Trophoblast cell (in vitro differentiated cells and primary cell): Measurements from ENCODE around the gene GHR.

Experiments
- DNase-seq, 2 donors: peaks; one replicate each; pipeline ENCODE4 v3.0.0-alpha.2; 2016
- H2AFZ ChIP-seq: 2 replicates; pipeline ENCODE4 v1.6.1; 2013; ENCODE audit warnings: low read length, moderate library complexity, mild to moderate bottlenecking; ENCODE audit not compliant: insufficient read depth, poor library complexity
- H2AK5ac ChIP-seq: 2 replicates; pipeline ENCODE4 v1.6.1; 2013; ENCODE audit warnings: mild to moderate bottlenecking, low read length
- H2BK120ac ChIP-seq: 2 replicates; pipeline ENCODE4 v1.6.1; 2013; ENCODE audit warnings: low read length, mild to moderate bottlenecking, moderate library complexity; ENCODE audit not compliant: insufficient read depth, poor library complexity
- H2BK12ac ChIP-seq: 2 replicates; pipeline ENCODE4 v1.6.1; 2013; ENCODE audit warnings: mild to moderate bottlenecking, low read length, moderate library complexity
- H2BK5ac ChIP-seq: 2 replicates; pipeline ENCODE4 v1.6.1; 2013; ENCODE audit warnings: low read length, low read depth, moderate library complexity, mild to moderate bottlenecking; ENCODE audit not compliant: poor library complexity
- H3K14ac ChIP-seq: 2 replicates; pipeline ENCODE4 v1.6.1; 2013; ENCODE audit warnings: mild to moderate bottlenecking, low read length
- H3K18ac ChIP-seq: 2 replicates; pipeline ENCODE4 v1.6.1; 2013; ENCODE audit warnings: mild to moderate bottlenecking, low read length
- H3K23ac ChIP-seq: 2 replicates; pipeline ENCODE4 v1.6.1; 2013; ENCODE audit warnings: low read length
- H3K27ac ChIP-seq: 2 replicates; pipeline ENCODE4 v1.5.1; 2013; ENCODE audit warnings: low read depth, mild to moderate bottlenecking, inconsistent platforms, low read length, moderate library complexity
- H3K27me3 ChIP-seq: 2 replicates; pipeline ENCODE4 v1.6.1; 2013; ENCODE audit warnings: inconsistent platforms, mild to moderate bottlenecking, low read length, moderate library complexity; ENCODE audit not compliant: insufficient read depth
- H3K36me3 ChIP-seq, 2 experiments: 1 replicate in 1 of 2; 2 replicates in 1 of 2; pipeline ENCODE4 v1.6.1; 2013; ENCODE audit warnings: low read length in 2 of 2, mild to moderate bottlenecking in 2 of 2, moderate library complexity in 1 of 2; ENCODE audit not compliant: insufficient read depth in 2 of 2, control insufficient read depth in 1 of 2
- H3K4ac ChIP-seq: 2 replicates; pipeline ENCODE4 v1.6.1; 2013; ENCODE audit warnings: low read depth, mild to moderate bottlenecking, low read length, moderate library complexity
- H3K4me1 ChIP-seq, 2 experiments: 1 replicate in 1 of 2; 2 replicates in 1 of 2; pipeline ENCODE4 v1.6.1; 2013; ENCODE audit warnings: low read length in 2 of 2, mild to moderate bottlenecking in 2 of 2, moderate library complexity in 1 of 2; ENCODE audit not compliant: insufficient read depth in 2 of 2, control insufficient read depth in 1 of 2
- H3K4me2 ChIP-seq: 2 replicates; pipeline ENCODE4 v1.6.1; 2013; ENCODE audit warnings: inconsistent platforms, mild to moderate bottlenecking, low read length, moderate library complexity
- H3K4me3 ChIP-seq: 2 replicates; pipeline ENCODE4 v1.5.1; 2013; ENCODE audit warnings: mild to moderate bottlenecking, low read depth, low read length, inconsistent platforms
- H3K79me1 ChIP-seq: one replicate; pipeline ENCODE4 v1.6.1; 2013; ENCODE audit warnings: low read length
- H3K79me2 ChIP-seq: 2 replicates; pipeline ENCODE4 v1.6.1; 2013; ENCODE audit warnings: low read length, mild to moderate bottlenecking; ENCODE audit not compliant: control insufficient read depth, insufficient read depth, poor library complexity
- H3K9ac ChIP-seq: 2 replicates; pipeline ENCODE4 v1.6.1; 2013; ENCODE audit warnings: mild to moderate bottlenecking, low read length
- H3K9me3 ChIP-seq: 2 replicates; pipeline ENCODE4 v1.6.1; 2013; ENCODE audit warnings: low read depth, mild to moderate bottlenecking, control low read depth, inconsistent platforms, low read length; ENCODE audit not compliant: insufficient read depth
- H4K12ac ChIP-seq: 2 replicates; pipeline ENCODE4 v1.6.1; 2013; ENCODE audit warnings: low read depth, mild to moderate bottlenecking, low read length, moderate library complexity
- H4K8ac ChIP-seq: 2 replicates; pipeline ENCODE4 v1.6.1; 2013; ENCODE audit warnings: low read depth, mild to moderate bottlenecking, low read length, moderate library complexity
- H4K91ac ChIP-seq: one replicate; pipeline ENCODE4 v1.6.1; 2013; ENCODE audit warnings: low read depth, mild to moderate bottlenecking, low read length, moderate library complexity
- WGBS: extraction: QIAGEN DNeasy Blood & Tissue Kit; methylation state at CpG from one replicate; pipeline ENCODE4 v1.1.7; 2013; ENCODE audit warnings: missing lambda C conversion rate; ENCODE audit not compliant: insufficient read length, insufficient coverage; ENCODE audit errors: extremely low coverage; 5-methylcytosine and 5-hydroxymethylcytosine counted together

The GHR gene

GRCh38 chr5:42631241-42631640, 208.0 kb downstream of the GHR start:
- H3K14ac ChIP-seq = no peak overlapping the region
- H3K27me3 ChIP-seq = no peaks in the 10 kb centered on the region
- H3K18ac ChIP-seq = no peak overlapping the region
- peaks cover 3% of the 10 kb centered on the region for H3K9me3 ChIP-seq
- H3K4ac ChIP-seq = no peak overlapping the region
- no peak overlapping the region for H4K8ac ChIP-seq
- no peak overlapping the region for H3K23ac ChIP-seq
- no peak overlapping the region for H2BK120ac ChIP-seq
- no peak overlapping the region for H3K9ac ChIP-seq
- no peak overlapping the region for H2BK12ac ChIP-seq
- DNase-seq = peak; percentile 63 to 82
- H4K12ac ChIP-seq = no peak overlapping the region
- no peak overlapping the region for H3K27ac ChIP-seq
- peaks cover 7 to 11% of the 10 kb centered on the region in 2 experiments for H3K4me1 ChIP-seq
- no peaks in the 10 kb centered on the region for H3K36me3 ChIP-seq
- no peak overlapping the region for H4K91ac ChIP-seq
- H3K79me1 ChIP-seq = peaks cover 2% of the 10 kb centered on the region
- H2AK5ac ChIP-seq = no peak overlapping the region
- WGBS = no CpG with 5 or more reads among the region's 5 CpGs
- no peak overlapping the region for H2BK5ac ChIP-seq
- no peak overlapping the region for H3K4me3 ChIP-seq
- H2AFZ ChIP-seq = no peak overlapping the region
- no peak overlapping the region for H3K4me2 ChIP-seq
- H3K79me2 ChIP-seq = no peaks in the 10 kb centered on the region

GRCh38 chr5:42632354-42632900, 209.2 kb downstream of the GHR start:
- Histone ChIP-seq H3K27ac (no peak overlapping the region), H4K91ac (no peak overlapping the region), H2BK12ac (no peak overlapping the region), H3K79me1 (peaks cover 2% of the 10 kb centered on the region), H3K18ac (no peak overlapping the region), H4K8ac (no peak overlapping the region), H3K4me2 (no peak overlapping the region), H3K79me2 (no peaks in the 10 kb centered on the region), H4K12ac (no peak overlapping the region), H3K9me3 (peaks cover 2% of the 10 kb centered on the region), H3K4me1 (peaks cover 7 to 11% of the 10 kb centered on the region in 2 experiments), H3K4me3 (no peak overlapping the region), H2AFZ (no peak overlapping the region), H3K36me3 (no peaks in the 10 kb centered on the region), H3K23ac (no peak overlapping the region), H3K27me3 (no peaks in the 10 kb centered on the region), H2AK5ac (no peak overlapping the region), H3K14ac (no peak overlapping the region), H2BK5ac (no peak overlapping the region), H3K9ac (no peak overlapping the region), H2BK120ac (no peak overlapping the region), H3K4ac (no peak overlapping the region)
- no CpG with 5 or more reads among the region's 1 CpG for WGBS
- DNase-seq = peak in 1 of 2 donors; percentile 11

- no peaks in the 10 kb centered on the region for H3K79me2 ChIP-seq
- no peak overlapping the region for H4K8ac ChIP-seq
- H3K79me1 ChIP-seq = peaks cover 2% of the 10 kb centered on the region
- H3K27ac ChIP-seq = no peak overlapping the region
- no peak overlapping the region for H2BK5ac ChIP-seq
- no CpG with 5 or more reads among the region's 4 CpGs for WGBS
- H3K18ac ChIP-seq = no peak overlapping the region
- no peak overlapping the region for H3K9ac ChIP-seq
- no peak overlapping the region for H4K12ac ChIP-seq
- H2AFZ ChIP-seq = no peak overlapping the region
- H3K4ac ChIP-seq = no peak overlapping the region
- H3K4me1 ChIP-seq = peaks cover 5 to 11% of the 10 kb centered on the region in 2 experiments
- H2AK5ac ChIP-seq = no peak overlapping the region
- H2BK120ac ChIP-seq = no peak overlapping the region
- no peak overlapping the region for H2BK12ac ChIP-seq
- no peaks in the 10 kb centered on the region for H3K9me3 ChIP-seq
- DNase-seq = no peak
- no peak overlapping the region for H3K4me2 ChIP-seq
- no peaks in the 10 kb centered on the region for H3K36me3 ChIP-seq
- H3K4me3 ChIP-seq = no peak overlapping the region
- H3K23ac ChIP-seq = no peak overlapping the region
- no peaks in the 10 kb centered on the region for H3K27me3 ChIP-seq
- H3K14ac ChIP-seq = no peak overlapping the region
- H4K91ac ChIP-seq = no peak overlapping the region
Observed at GRCh38 chr5:42634575-42634974, 211.3 kb downstream of the GHR start.

- H3K4me2 ChIP-seq = no peak overlapping the region
- no peak overlapping the region for H3K4me3 ChIP-seq
- no peak overlapping the region for H2AFZ ChIP-seq
- peaks cover 5% of the 10 kb centered on the region for H3K79me1 ChIP-seq
- no peak overlapping the region for H3K4ac ChIP-seq
- no peak overlapping the region for H3K14ac ChIP-seq
- no CpG with 5 or more reads among the region's 2 CpGs for WGBS
- no peaks in the 10 kb centered on the region for H3K9me3 ChIP-seq
- no peak overlapping the region for H3K27ac ChIP-seq
- H3K27me3 ChIP-seq = no peaks in the 10 kb centered on the region
- H3K18ac ChIP-seq = no peak overlapping the region
- no peak overlapping the region for H4K91ac ChIP-seq
- H2BK5ac ChIP-seq = no peak overlapping the region
- DNase-seq = peak in 1 of 2 donors; percentile 55
- no peak overlapping the region for H4K8ac ChIP-seq
- H4K12ac ChIP-seq = no peak overlapping the region
- no peak overlapping the region for H2AK5ac ChIP-seq
- H2BK12ac ChIP-seq = no peak overlapping the region
- no peaks in the 10 kb centered on the region for H3K36me3 ChIP-seq
- no peak overlapping the region for H2BK120ac ChIP-seq
- H3K9ac ChIP-seq = no peak overlapping the region
- H3K79me2 ChIP-seq = no peaks in the 10 kb centered on the region
- H3K23ac ChIP-seq = no peak overlapping the region
- peaks cover 5 to 8% of the 10 kb centered on the region in 2 experiments for H3K4me1 ChIP-seq
Observed at GRCh38 chr5:42636425-42636824, 213.2 kb downstream of the GHR start.
